H1 (cell line): ENCODE measurements around the gene TRNAU1AP. TPM values are rescaled to one million over a fixed set of nuclear protein-coding genes. Genes with fewer than 3 reads are reported as not detected.

ENCODE experiments used
- CTCF ChIA-PET: fragments of 300-600 bp; sonication (Branson Sonifier 250); formaldehyde crosslinking; loops from one replicate; lab custom pipeline; 2021; ENCODE audit not compliant: partially characterized antibody; lab: Charles Lee
- POLR2A ChIA-PET: fragments of 300-600 bp; sonication (Branson Sonifier 250); formaldehyde crosslinking; loops from one replicate; lab custom pipeline; 2021; ENCODE audit warnings: inconsistent platforms; ENCODE audit not compliant: partially characterized antibody; lab: Charles Lee
- DNase-seq, 2 experiments: peaks; one replicate each; pipeline versions ENCODE4 v3.0.0 to v3.0.0-alpha.2; 2010 to 2022; ENCODE audit warnings: low spot score in 2 of 2, low read depth in 1 of 2, mixed read lengths in 1 of 2
- FAIRE-seq: peaks from 2 replicates; lab custom pipeline; 2011; peaks lifted over from hg19 to GRCh38; lab: Jason Lieb, UNC
- H2AFZ ChIP-seq: 2 replicates; pipeline ENCODE4 v1.8.1; 2012; ENCODE audit warnings: low read length, inconsistent platforms
- H2AK5ac ChIP-seq: 2 replicates; pipeline ENCODE4 v1.6.1; 2013; ENCODE audit warnings: low read depth, low read length
- H2BK120ac ChIP-seq: replicated peaks from 2 replicates; pipeline ENCODE3; 2013; ENCODE audit warnings: low read depth, low read length, inconsistent platforms
- H2BK12ac ChIP-seq: 2 replicates; pipeline ENCODE4 v1.6.1; 2013; ENCODE audit warnings: low read depth, low read length
- H2BK15ac ChIP-seq: 2 replicates; pipeline ENCODE4 v1.6.1; 2013; ENCODE audit warnings: low read length
- H2BK20ac ChIP-seq: 2 replicates; pipeline ENCODE4 v1.6.1; 2013; ENCODE audit warnings: low read length
- H2BK5ac ChIP-seq: 2 replicates; pipeline ENCODE4 v1.6.1; 2013; ENCODE audit warnings: low read depth, low read length
- H3K14ac ChIP-seq: 2 replicates; pipeline ENCODE4 v1.6.1; 2013; ENCODE audit warnings: inconsistent platforms; ENCODE audit not compliant: insufficient read length
- H3K18ac ChIP-seq: 2 replicates; pipeline ENCODE4 v1.6.1; 2013; ENCODE audit warnings: low read length; ENCODE audit errors: extremely low read depth
- H3K23ac ChIP-seq: 2 replicates; pipeline ENCODE4 v1.6.1; 2013; ENCODE audit warnings: inconsistent platforms; ENCODE audit not compliant: insufficient read length
- H3K23me2 ChIP-seq: 2 replicates; pipeline ENCODE4 v1.6.1; 2013; ENCODE audit warnings: low read depth, low read length
- H3K27ac ChIP-seq: 2 replicates; pipeline ENCODE4 v1.6.1; 2011; ENCODE audit warnings: low read depth, low read length, inconsistent platforms
- H3K27me3 ChIP-seq, 4 experiments: replicated peaks in 1 of 4; 1 replicate in 1 of 4; 2 replicates in 3 of 4; pipeline versions ENCODE4 v1.6.1 to v1.8.1; 2011 to 2013; ENCODE audit warnings: low read length in 3 of 4, mild to moderate bottlenecking in 3 of 4, inconsistent platforms in 2 of 4, mixed read lengths in 2 of 4, moderate library complexity in 1 of 4; ENCODE audit not compliant: control insufficient read depth in 3 of 4, insufficient read depth in 3 of 4; ENCODE audit errors: extremely low read depth in 1 of 4
- H3K36me3 ChIP-seq, 4 experiments: 2 replicates each; pipeline versions ENCODE4 v1.6.1 to v1.8.1; 2011 to 2013; ENCODE audit warnings: mild to moderate bottlenecking in 4 of 4, low read length in 3 of 4, moderate library complexity in 2 of 4, control low read depth in 1 of 4, inconsistent platforms in 1 of 4; ENCODE audit not compliant: insufficient read depth in 4 of 4, control insufficient read depth in 2 of 4
- H3K4ac ChIP-seq: replicated peaks from 2 replicates; pipeline ENCODE3; 2013; ENCODE audit warnings: low read length, low read depth, mixed read lengths, inconsistent platforms; ENCODE audit not compliant: insufficient read length
- H3K4me1 ChIP-seq, 4 experiments: replicated peaks in 1 of 4; 1 replicate in 1 of 4; 2 replicates in 3 of 4; pipeline versions ENCODE4 v1.6.1 to v1.8.1; 2011 to 2013; ENCODE audit warnings: low read length in 3 of 4, inconsistent platforms in 2 of 4, mixed read lengths in 1 of 4; ENCODE audit not compliant: insufficient read depth in 4 of 4, control insufficient read depth in 3 of 4
- H3K4me2 ChIP-seq, 2 experiments: 2 replicates each; pipeline versions ENCODE4 v1.6.1 to v1.8.1; 2011 to 2013; ENCODE audit warnings: low read depth in 2 of 2, low read length in 2 of 2, control low read depth in 1 of 2, inconsistent platforms in 1 of 2, mild to moderate bottlenecking in 1 of 2; ENCODE audit not compliant: insufficient read depth in 1 of 2
- H3K4me3 ChIP-seq, 4 experiments: fragments of 200-600, 300-600 bp in 1 of 4; sonication (generic), shearing (Covaris generic), sonication (Bioruptor Twin) in 1 of 4; 2 replicates each; pipeline versions ENCODE4 v1.5.1 to v1.8.1; 2011 to 2016; ENCODE audit warnings: low read length in 4 of 4, low read depth in 3 of 4, control low read depth in 2 of 4, inconsistent platforms in 2 of 4, mild to moderate bottlenecking in 2 of 4, mixed read lengths in 1 of 4, moderate library complexity in 1 of 4; ENCODE audit not compliant: insufficient read depth in 2 of 4; ENCODE audit errors: extremely low read depth in 1 of 4
- H3K56ac ChIP-seq: replicated peaks from 2 replicates; pipeline ENCODE3; 2013; ENCODE audit warnings: low read depth, mild to moderate bottlenecking, mixed read lengths, low read length, inconsistent platforms; ENCODE audit not compliant: insufficient read length
- H3K79me1 ChIP-seq: 2 replicates; pipeline ENCODE4 v1.6.1; 2013; ENCODE audit warnings: low read depth, low read length, control low read depth
- H3K79me2 ChIP-seq, 2 experiments: 2 replicates each; pipeline versions ENCODE4 v1.6.1 to v1.8.1; 2012 to 2013; ENCODE audit warnings: low read length in 2 of 2, mild to moderate bottlenecking in 2 of 2, inconsistent platforms in 1 of 2; ENCODE audit not compliant: insufficient read depth in 2 of 2, control insufficient read depth in 1 of 2
- H3K9ac ChIP-seq, 4 experiments: replicated peaks in 1 of 4; 1 replicate in 1 of 4; 2 replicates in 3 of 4; pipeline versions ENCODE4 v1.6.1 to v1.8.1; 2011 to 2013; ENCODE audit warnings: low read depth in 3 of 4, low read length in 3 of 4, control low read depth in 2 of 4, mild to moderate bottlenecking in 2 of 4, moderate library complexity in 2 of 4, inconsistent platforms in 1 of 4; ENCODE audit errors: extremely low read depth in 1 of 4
- H3K9me3 ChIP-seq, 2 experiments: 2 replicates each; pipeline versions ENCODE4 v1.6.1 to v1.8.1; 2012 to 2013; ENCODE audit warnings: mild to moderate bottlenecking in 2 of 2, moderate library complexity in 2 of 2, control low read depth in 1 of 2, inconsistent platforms in 1 of 2, low read depth in 1 of 2, low read length in 1 of 2, mixed read lengths in 1 of 2; ENCODE audit not compliant: insufficient read depth in 2 of 2
- H4K20me1 ChIP-seq, 2 experiments: replicated peaks in 1 of 2; 2 replicates each; pipeline versions ENCODE3 to v1.8.1; 2011 to 2013; ENCODE audit warnings: inconsistent platforms in 2 of 2, low read length in 2 of 2, mild to moderate bottlenecking in 1 of 2; ENCODE audit not compliant: insufficient read depth in 2 of 2, control insufficient read depth in 1 of 2
- H4K5ac ChIP-seq: 2 replicates; pipeline ENCODE4 v1.6.1; 2013; ENCODE audit warnings: low read length, low read depth, mixed read lengths, inconsistent platforms; ENCODE audit not compliant: insufficient read length
- H4K8ac ChIP-seq: 2 replicates; pipeline ENCODE4 v1.8.0; 2013; ENCODE audit warnings: mild to moderate bottlenecking, moderate library complexity, low read length, inconsistent platforms; ENCODE audit not compliant: insufficient read depth; ENCODE audit errors: extremely low read depth
- H4K91ac ChIP-seq: replicated peaks from 2 replicates; pipeline ENCODE3; 2013; ENCODE audit warnings: low read length, mixed read lengths, inconsistent platforms; ENCODE audit not compliant: insufficient read length
- E2F6 ChIP-seq: IDR thresholded peaks from 2 replicates; pipeline ENCODE4 v1.6.1; 2012; ENCODE audit warnings: inconsistent platforms
- GTF2F1 ChIP-seq: IDR thresholded peaks from 2 replicates; pipeline ENCODE4 v1.6.1; 2012; ENCODE audit warnings: low read depth, low read length, improper control_type of control experiment, borderline replicate concordance
- HDAC2 ChIP-seq, 2 experiments: fragments of 300-600 bp in 1 of 2; sonication (generic) in 1 of 2; IDR thresholded peaks; 2 replicates each; pipeline ENCODE4 v1.6.1; 2011 to 2012; ENCODE audit warnings: low read depth in 2 of 2, low read length in 2 of 2, mild to moderate bottlenecking in 2 of 2, moderate library complexity in 2 of 2, borderline replicate concordance in 1 of 2, inconsistent platforms in 1 of 2
- HDAC6 ChIP-seq: IDR thresholded peaks from one replicate; pipeline ENCODE4 v1.7.1; 2012; ENCODE audit warnings: low read depth, mild to moderate bottlenecking, inconsistent platforms, low read length, moderate library complexity
- NANOG ChIP-seq: IDR thresholded peaks from 2 replicates; pipeline ENCODE4 v1.6.1; 2011; ENCODE audit warnings: low read length, low read depth, mild to moderate bottlenecking, inconsistent platforms; ENCODE audit not compliant: insufficient read depth, poor library complexity, severe bottlenecking
- RAD21 ChIP-seq, 2 experiments: IDR thresholded peaks in 1 of 2; conservative IDR thresholded peaks in 1 of 2; 2 replicates each; pipeline ENCODE4 v1.6.1; 2011; ENCODE audit warnings: low read depth in 2 of 2, low read length in 2 of 2, improper control_type of control experiment in 1 of 2, inconsistent platforms in 1 of 2, mild to moderate bottlenecking in 1 of 2, moderate library complexity in 1 of 2
- SP1 ChIP-seq: IDR thresholded peaks from 2 replicates; pipeline ENCODE4 v1.6.1; 2011; ENCODE audit warnings: low read depth, low read length
- ZNF274 ChIP-seq: IDR thresholded peaks from 2 replicates; pipeline ENCODE4 v1.7.0; 2012; ENCODE audit warnings: low read length, borderline replicate concordance; ENCODE audit errors: extremely low read depth
- WGBS, 2 experiments: shearing (Covaris generic) in 1 of 2; methylation state at CpG; one replicate each; pipeline versions ENCODE4 v1.1.6 to v1.1.7; 2013 to 2015; ENCODE audit warnings: low lambda C conversion rate in 2 of 2, mixed read lengths in 2 of 2, inconsistent platforms in 1 of 2, low coverage in 1 of 2, missing lambda C conversion rate in 1 of 2; ENCODE audit not compliant: insufficient replicate concordance in 2 of 2, insufficient coverage in 1 of 2, insufficient read length in 1 of 2; ENCODE audit errors: extremely low coverage in 1 of 2, missing lambda C conversion rate in 1 of 2; 5-methylcytosine and 5-hydroxymethylcytosine counted together
- polyA plus RNA-seq, 7 experiments: library from polyadenylated mRNA; depleted of rRNA in 3 of 7; stranded (reverse) in 5 of 7; unstranded in 2 of 7; fragments of >200 nt in 5 of 7; fragments of 200-250 nt in 2 of 7; gene quantifications; 1 replicate in 5 of 7; 2 replicates in 1 of 7; 4 replicates in 1 of 7; pipeline versions ENCODE4 v1.2.1 to v1.2.3, GENCODE V29; 2011 to 2013; ENCODE audit warnings: missing spikeins in 2 of 7, mixed read lengths in 2 of 7
- total RNA-seq: library from RNA; stranded (reverse); fragmentation: NEBNext Ultra II Directional; extraction: Animal tissue kit (Norgen Biotek cat#: 25700); gene quantifications from 2 replicates; pipeline ENCODE4 v1.2.1, GENCODE V29; 2021

Gene TRNAU1AP
- total and polyA plus RNA-seq, 2 of the 8 experiments (the other 6 are each of a cell fraction or from before 2014, with no cell fraction given), result 35.2 to 37.1 TPM

GRCh38 chr1:28580722-28581530 lies 28.0 kb downstream of the TRNAU1AP start:
- H2BK120ac ChIP-seq, result no peak overlapping the region
- WGBS, 2 experiments, result 4% methylated on average over 26 of the region's 26 CpGs; no CpG with 5 or more reads in 1 of the 2 experiments
- peaks cover 4% of the 10 kb centered on the region; the same call in 1 of the 2 replicates for H3K79me1 ChIP-seq
- peaks cover 10 to 21% of the 10 kb centered on the region in 2 experiments for H3K79me2 ChIP-seq
- ChIA-PET CTCF (interaction anchor here (0.7 to 9.7 kb wide), 21 partner anchors 10 to 1175 kb away, joined by 3 to 73 read pairs (median 3); partner anchors contain the start of genes RAB42 and TRNAU1AP), POLR2A (interaction anchor here (0.5 to 23.4 kb wide), 59 partner anchors 17 to 708 kb away, joined by 3 to 660 read pairs (median 4); partner anchors contain the start of genes GMEB1, MED18, PHACTR4 and RAB42)
- DNase-seq (no peak), FAIRE-seq (no peak)
- peak overlapping the region; percentile 86 to 97 (median 92) for H3K4me3 ChIP-seq
- H3K9ac ChIP-seq, result peak overlapping the region; percentile 69 to 89 (median 76)
- H4K91ac ChIP-seq, result no peak overlapping the region
- H3K4ac ChIP-seq, result no peak overlapping the region
- H2BK20ac ChIP-seq, result no peak overlapping the region
- H3K23me2 ChIP-seq, result peaks cover 15% of the 10 kb centered on the region
- peak overlapping the region; percentile 75 to 90 for H3K4me2 ChIP-seq
- H3K27ac ChIP-seq, result peak overlapping the region; percentile 30; the same call in 1 of the 2 replicates
- H3K56ac ChIP-seq, result no peak overlapping the region
- peaks cover 0 to 4% (median 2%) of the 10 kb centered on the region in 4 experiments; a peak in 2 of 7 replicates for H3K27me3 ChIP-seq
- H2AK5ac ChIP-seq, result no peak overlapping the region
- H3K36me3 ChIP-seq, result peaks cover 19 to 42% (median 34%) of the 10 kb centered on the region in 4 experiments
- no peaks in the 10 kb centered on the region for H3K9me3 ChIP-seq
- no peak overlapping the region for H2BK12ac ChIP-seq
- no peak overlapping the region for H3K23ac ChIP-seq
- peak overlapping the region; percentile 76; the same call in 1 of the 2 replicates for H2BK5ac ChIP-seq
- H3K4me1 ChIP-seq, result peaks cover 0 to 11% (median 6%) of the 10 kb centered on the region in 4 experiments; a peak in 4 of 7 replicates
- H3K14ac ChIP-seq, result no peak overlapping the region
- 0 out of 2 replicates have a peak overlapping the region, but pooled peaks have one; percentile 72 for H3K18ac ChIP-seq
- H4K5ac ChIP-seq, result no peak overlapping the region
- no peak overlapping the region for H4K8ac ChIP-seq
- no peak overlapping the region for H2AFZ ChIP-seq
- peaks cover 15 to 23% of the 10 kb centered on the region in 2 experiments for H4K20me1 ChIP-seq
- H2BK15ac ChIP-seq, result no peak overlapping the region
- TF ChIP-seq E2F6, result no peak
- TF ChIP-seq SP1, result no peak
- TF ChIP-seq NANOG, result no peak
- TF ChIP-seq HDAC2 (IDR thresholded peaks at IDR 0.05; ENCODE audit: borderline replicate concordance in 1 of 2, low read depth in 2 of 2, low read length in 2 of 2), result peak in 1 of 2 experiments; percentile 24; a peak in 1 of 4 replicates
- TF ChIP-seq ZNF274, result no peak
- no peak for TF ChIP-seq HDAC6
- TF ChIP-seq GTF2F1, result no peak
- TF ChIP-seq RAD21 (IDR thresholded peaks at IDR 0.05 in 1 of 2, conservative IDR thresholded peaks at IDR 0.05 in 1 of 2; ENCODE audit: low read depth in 2 of 2, low read length in 2 of 2), result peak in 1 of 2 experiments; percentile 37; a peak in 2 of 4 replicates
